HEK293T (cell line): ENCODE measurements around the gene HMMR.

Experiments used
- ARNT ChIP-seq: fragments of 450-650 bp; IDR thresholded peaks from 2 replicates; pipeline ENCODE4 v1.6.1; 2017; ENCODE audit warnings: mild to moderate bottlenecking
- HDGF ChIP-seq: fragments of 450-650 bp; IDR thresholded peaks from 2 replicates; pipeline ENCODE4 v1.6.1; 2017; ENCODE audit warnings: antibody characterized with exemption, borderline replicate concordance
- SUZ12 ChIP-seq: fragments of 450-650 bp; IDR thresholded peaks from 2 replicates; pipeline ENCODE4 v1.6.1; 2016; ENCODE audit warnings: mild to moderate bottlenecking

GRCh38 chr5:163434401-163434866 is 26.0 kb upstream of the HMMR start:
- no peak for TF ChIP-seq HDGF
- no peak for TF ChIP-seq ARNT
- TF ChIP-seq SUZ12, result no peak
